PC-3 (cell line): ENCODE data around the gene CADPS2. TPM values are rescaled to one million over a fixed set of nuclear protein-coding genes. Genes with fewer than 3 reads are reported as not detected.

Source experiments
- ATAC-seq: fragments of 200-7000 bp; cut with Tn5 transposase; 2 replicates; pipeline ENCODE4 v1.9.1; 2020; ENCODE audit warnings: mild to moderate bottlenecking, moderate library complexity
- Bru-seq: library from RNA; stranded (reverse); fragments of 400-500 nt; gene quantifications from one replicate; lab custom pipeline; 2021; lab: Mats Ljungman, UMichigan
- BruChase-seq, 2 experiments: library from RNA; stranded (reverse); fragments of 400-500 nt; gene quantifications; one replicate each; lab custom pipeline; 2021; lab: Mats Ljungman, UMichigan
- BruUV-seq: library from RNA; stranded (reverse); fragments of 400-500 nt; replicated peaks from 2 replicates; lab custom pipeline; 2021; lab: Mats Ljungman, UMichigan
- CTCF ChIA-PET: fragments of 300-600 bp; sonication (Branson Sonifier 250); formaldehyde crosslinking; loops from one replicate; lab custom pipeline; 2022; ENCODE audit warnings: antibody characterized with exemption; lab: Charles Lee
- POLR2A ChIA-PET: fragments of 300-600 bp; sonication (Branson Sonifier 250); formaldehyde crosslinking; loops from one replicate; lab custom pipeline; 2022; ENCODE audit warnings: antibody characterized with exemption; ENCODE audit not compliant: unreplicated experiment; lab: Charles Lee
- DNase-seq: peaks from one replicate; pipeline ENCODE4 v3.0.0-alpha.2; 2015
- H2AFZ ChIP-seq: fragments of 300-600 bp; sonication (generic); 2 replicates; pipeline ENCODE4 v1.6.0; 2016; ENCODE audit warnings: antibody characterized with exemption, low read length
- H3F3A ChIP-seq: fragments of 300-600 bp; sonication (generic); one replicate; pipeline ENCODE4 v1.6.0; 2017; ENCODE audit warnings: antibody characterized with exemption, low read length, control low read depth, mild to moderate bottlenecking; ENCODE audit not compliant: unreplicated experiment
- H3K27ac ChIP-seq: fragments of 300-600 bp; sonication (generic); 2 replicates; pipeline ENCODE4 v1.5.1; 2016; ENCODE audit warnings: mild to moderate bottlenecking, low read length
- H3K27me3 ChIP-seq: fragments of 300-600 bp; sonication (generic); 2 replicates; pipeline ENCODE4 v1.6.1; 2016; ENCODE audit warnings: low read length, mixed read lengths
- H3K36me3 ChIP-seq: fragments of 300-600 bp; sonication (generic); 2 replicates; pipeline ENCODE4 v1.6.1; 2016; ENCODE audit warnings: low read depth, mixed run types, low read length, mixed read lengths
- H3K4me1 ChIP-seq: fragments of 300-600 bp; sonication (generic); 2 replicates; pipeline ENCODE4 v1.5.1; 2016; ENCODE audit warnings: low read length; ENCODE audit not compliant: insufficient read depth
- H3K4me2 ChIP-seq: fragments of 300-600 bp; sonication (generic); 2 replicates; pipeline ENCODE4 v1.6.0; 2016; ENCODE audit warnings: low read length
- H3K4me3 ChIP-seq: fragments of 300-600 bp; sonication (generic); 2 replicates; pipeline ENCODE4 v1.5.1; 2016; ENCODE audit warnings: mild to moderate bottlenecking, low read length, mixed read lengths
- H3K79me2 ChIP-seq: fragments of 300-600 bp; sonication (generic); 2 replicates; pipeline ENCODE4 v1.6.1; 2017; ENCODE audit warnings: low read length, mixed read lengths
- H3K9ac ChIP-seq: fragments of 300-600 bp; sonication (generic); 2 replicates; pipeline ENCODE4 v1.6.0; 2016; ENCODE audit warnings: mild to moderate bottlenecking, low read length
- H3K9me2 ChIP-seq: fragments of 300-600 bp; sonication (generic); replicated peaks from 2 replicates; pipeline ENCODE4 v1.6.1; 2016; ENCODE audit warnings: mixed run types, low read length, mixed read lengths
- H3K9me3 ChIP-seq: fragments of 300-600 bp; sonication (generic); 2 replicates; pipeline ENCODE4 v1.6.1; 2016; ENCODE audit warnings: low read length, mixed read lengths
- H4K20me1 ChIP-seq: fragments of 300-600 bp; sonication (generic); 2 replicates; pipeline ENCODE4 v1.6.1; 2016; ENCODE audit warnings: low read length, mixed read lengths
- CTCF ChIP-seq: fragments of 300-600 bp; sonication (generic); conservative IDR thresholded peaks from 2 replicates; pipeline ENCODE4 v1.5.1; 2017; ENCODE audit warnings: antibody characterized with exemption, low read depth, mild to moderate bottlenecking, low read length
- EZH2 ChIP-seq: fragments of 300-600 bp; sonication (generic); IDR thresholded peaks from one replicate; pipeline ENCODE4 v1.6.1; 2017; ENCODE audit warnings: antibody characterized with exemption, mild to moderate bottlenecking, low read length; ENCODE audit not compliant: unreplicated experiment
- EZH2phosphoT487 ChIP-seq: fragments of 300-600 bp; sonication (generic); IDR thresholded peaks from 2 replicates; pipeline ENCODE4 v1.6.1; 2018; ENCODE audit warnings: mild to moderate bottlenecking, antibody characterized with exemption, low read length, borderline replicate concordance
- intact Hi-C: fragments of 100-400 bp; cut with micrococcal nuclease; formaldehyde crosslinking; loops from 2 replicates; pipeline ENCODE4 v1.9.0; 2023
- long read RNA-seq: library from polyadenylated mRNA; unstranded; transcript quantifications from one replicate; pipeline ENCODE4 v2.0.0, GENCODE V29; 2021; ENCODE audit not compliant: unreplicated experiment
- total RNA-seq: library from RNA; depleted of rRNA; stranded (reverse); fragments of >200 nt; gene quantifications from 2 replicates; pipeline ENCODE4 v1.2.3, GENCODE V29; 2014; rRNA removed

The CADPS2 gene
- total RNA-seq (7.5 and 9.4 TPM in 2 replicates), Bru-seq, nascent RNA (percentile 71 among the genes with signal in this experiment), BruChase-seq, experiment 1, labeled RNA remaining after a 6-hour chase (percentile 49 among the genes with signal in this experiment), BruChase-seq, experiment 2, labeled RNA remaining after a 2-hour chase (percentile 66 among the genes with signal in this experiment)
- long read RNA-seq, partial matches to known transcripts, result 14 of 92 reads
- long read RNA-seq, other reads (novel, unspliced or antisense), result 78 of 92 reads

DNA sequence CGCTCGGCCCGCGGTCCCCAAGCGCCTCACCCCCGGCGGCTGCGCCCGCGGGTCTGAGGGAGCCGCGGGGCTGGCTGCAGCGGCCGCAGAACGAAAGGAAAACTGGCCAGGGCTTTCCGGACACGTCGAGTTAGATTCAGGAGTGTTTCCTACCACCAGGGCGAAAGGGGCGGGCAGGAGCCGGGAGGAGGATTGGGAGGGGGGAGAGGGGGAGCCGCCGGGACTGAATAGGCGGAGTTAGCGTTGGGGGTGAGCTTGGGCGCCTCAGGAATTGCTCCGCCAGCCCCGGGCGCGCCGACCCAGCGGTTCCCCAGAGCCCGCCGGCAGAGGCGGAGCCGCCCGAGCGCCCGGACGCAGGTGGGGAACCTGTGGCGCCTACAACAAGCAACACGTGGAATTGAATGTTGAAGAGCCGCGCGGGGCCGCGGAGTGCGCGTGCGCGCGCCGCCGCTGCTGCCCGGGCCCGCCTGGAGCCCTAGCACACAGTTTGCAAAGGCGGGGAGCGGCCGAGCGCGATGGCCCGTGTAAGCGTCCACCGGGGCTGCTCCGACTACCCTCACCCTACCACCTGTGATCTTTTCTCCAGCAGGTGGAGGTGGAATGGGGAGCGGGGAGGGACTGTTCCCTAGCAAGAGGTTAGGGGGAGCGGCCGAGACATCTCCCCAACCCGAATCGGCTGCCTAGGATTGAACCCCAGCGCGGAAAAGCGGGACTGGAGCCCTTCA, at the start of gene CADPS2:
Gene CADPS2, minus strand, starts transcription at position 104 of the 725 bp plus-strand sequence. CDS start 123 bp downstream, outside the sequence.
- Histone ChIP-seq H3K4me2 (peak within 1 kb of the TSS; percentile 97), H3K27me3 (peaks cover 14% of the 10 kb centered on the region), H3K4me3 (peak within 1 kb of the TSS; percentile 79), H3K9me3 (no peaks in the 10 kb centered on the region), H3K4me1 (peaks cover 19% of the 10 kb centered on the region), H2AFZ (peak within 1 kb of the TSS; percentile 99), H3K27ac (peak within 1 kb of the TSS; percentile 38), H3F3A (no peaks in the 10 kb centered on the region), H3K9me2 (no peaks in the 10 kb centered on the region), H3K9ac (peak within 1 kb of the TSS; percentile 64), H3K36me3 (no peaks in the 10 kb centered on the region), H3K79me2 (no peaks in the 10 kb centered on the region), H4K20me1 (no peaks in the 10 kb centered on the region)
- DNase-seq, result peak; percentile 71
- peak; percentile 66 for ATAC-seq
- TF ChIP-seq EZH2 (no peak), CTCF (no peak), EZH2phosphoT487 (no peak)
- intact Hi-C loops, result loop anchor here (5.0 to 10.0 kb wide), 3 partner anchors 212 to 481 kb away; no protein-coding TSS in a partner anchor
- BruUV-seq, result no TSS peak
- ChIA-PET POLR2A (interaction anchor here (0.6 to 0.7 kb wide), 2 partner anchors 142 to 309 kb away, joined by 6 read pairs; no protein-coding TSS in a partner anchor), CTCF (interaction anchor here (0.6 kb wide), 1 partner anchor 82 kb away, joined by 3 read pairs; no protein-coding TSS in a partner anchor)

DNA sequence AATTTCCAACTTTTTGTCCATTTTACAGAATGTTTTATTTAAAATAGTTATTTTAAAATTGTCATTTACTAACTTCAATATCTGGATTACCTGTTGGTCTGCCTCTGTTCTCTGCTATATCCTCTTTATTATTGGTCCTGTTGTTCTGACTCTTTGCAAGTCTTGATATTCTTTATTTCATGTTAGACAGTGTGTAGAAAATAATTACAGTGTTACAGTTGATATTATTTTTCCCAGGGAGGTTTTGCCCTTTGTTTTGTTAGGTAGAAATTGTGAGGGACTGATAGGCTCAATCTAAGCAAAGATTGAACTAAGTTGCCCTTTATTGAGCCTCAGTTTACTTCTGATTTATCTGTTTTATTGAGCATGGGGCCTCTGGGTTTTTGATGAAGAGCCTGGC, 49.4 kb upstream of the CADPS2 start:
- ATAC-seq (no peak), DNase-seq (no peak)
- Histone ChIP-seq H3K27ac (no peak overlapping the region), H3K79me2 (no peaks in the 10 kb centered on the region), H3K4me1 (no peaks in the 10 kb centered on the region), H3K27me3 (no peaks in the 10 kb centered on the region), H2AFZ (no peak overlapping the region), H3K4me3 (no peak overlapping the region), H3F3A (no peaks in the 10 kb centered on the region), H3K9me3 (no peaks in the 10 kb centered on the region), H3K4me2 (no peak overlapping the region), H3K9me2 (no peaks in the 10 kb centered on the region), H3K9ac (no peak overlapping the region), H3K36me3 (no peaks in the 10 kb centered on the region), H4K20me1 (no peaks in the 10 kb centered on the region)
- intact Hi-C loops, result no loop called here
- POLR2A ChIA-PET, result no interaction called here
- TF ChIP-seq CTCF (no peak), EZH2 (no peak), EZH2phosphoT487 (no peak)
- BruUV-seq, result no TSS peak
- CTCF ChIA-PET, result no interaction called here
